GM19240 (cell line): ENCODE measurements around the gene RPL22.

Experiments
- DNase-seq: peaks from one replicate; pipeline ENCODE4 v3.0.0; 2011; ENCODE audit warnings: low spot score; ENCODE audit not compliant: insufficient read length

Gene RPL22

GRCh38 chr1:6199298-6200187, at the start of gene RPL22:
TSS of gene RPL22 (minus strand) at chr1:6199595. CDS start at chr1:6199573, 22 bp downstream.
- peak; percentile 84 for DNase-seq

DNA sequence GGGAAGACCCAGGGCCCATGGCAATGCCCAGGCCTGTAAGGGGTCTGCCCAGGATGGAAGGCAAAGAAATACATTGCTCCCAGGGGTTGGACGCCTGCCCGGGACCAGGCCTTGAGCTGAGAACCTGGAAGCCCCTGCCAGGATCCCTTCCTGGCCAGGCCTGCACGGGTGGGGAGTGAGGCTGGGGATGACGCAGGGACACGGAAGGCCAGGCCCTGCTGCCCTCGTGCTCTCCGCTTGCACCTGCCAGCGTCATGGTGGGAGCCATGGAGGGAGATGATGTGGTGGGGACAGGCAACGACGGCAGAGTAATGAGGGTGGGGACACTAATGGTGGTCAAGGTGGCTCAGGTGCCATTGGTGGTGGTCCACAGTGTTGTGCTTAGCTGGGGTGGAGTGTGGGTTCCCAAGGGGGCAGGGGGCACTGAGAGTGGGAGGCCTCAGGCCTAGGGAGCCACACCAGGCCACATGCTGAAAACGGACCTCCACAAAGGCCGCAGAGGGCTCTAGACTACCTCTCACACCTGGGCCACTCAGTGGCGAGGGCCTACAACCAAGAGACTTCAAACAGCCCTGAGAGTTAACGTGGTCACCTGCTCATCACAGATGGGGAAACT, 48.9 kb upstream of the RPL22 start:
- no peak for DNase-seq

DNA sequence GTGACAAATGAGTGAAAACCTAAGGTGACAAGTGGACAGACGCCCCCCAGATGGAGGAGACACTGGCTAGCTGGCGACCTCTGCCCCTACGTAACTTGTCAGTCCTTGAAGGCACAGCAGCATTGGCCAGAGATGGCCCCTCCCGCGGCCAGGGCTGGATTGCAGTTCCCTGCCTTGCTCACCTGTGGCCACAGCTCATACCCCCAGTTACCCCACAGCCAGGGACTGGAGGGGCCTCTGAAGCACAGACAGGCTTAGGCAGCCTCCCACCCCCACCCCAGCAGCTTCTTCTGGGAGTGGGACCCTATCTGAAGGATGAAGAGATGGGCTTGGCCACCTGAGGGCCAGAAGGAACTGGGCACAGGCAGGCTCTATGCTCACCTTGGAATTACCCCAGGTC, 48.3 kb upstream of the RPL22 start:
- DNase-seq, result no peak

- DNase-seq, result peak; percentile 97
Observed at GRCh38 chr1:6246497-6247467, 47.4 kb upstream of the RPL22 start.

DNA sequence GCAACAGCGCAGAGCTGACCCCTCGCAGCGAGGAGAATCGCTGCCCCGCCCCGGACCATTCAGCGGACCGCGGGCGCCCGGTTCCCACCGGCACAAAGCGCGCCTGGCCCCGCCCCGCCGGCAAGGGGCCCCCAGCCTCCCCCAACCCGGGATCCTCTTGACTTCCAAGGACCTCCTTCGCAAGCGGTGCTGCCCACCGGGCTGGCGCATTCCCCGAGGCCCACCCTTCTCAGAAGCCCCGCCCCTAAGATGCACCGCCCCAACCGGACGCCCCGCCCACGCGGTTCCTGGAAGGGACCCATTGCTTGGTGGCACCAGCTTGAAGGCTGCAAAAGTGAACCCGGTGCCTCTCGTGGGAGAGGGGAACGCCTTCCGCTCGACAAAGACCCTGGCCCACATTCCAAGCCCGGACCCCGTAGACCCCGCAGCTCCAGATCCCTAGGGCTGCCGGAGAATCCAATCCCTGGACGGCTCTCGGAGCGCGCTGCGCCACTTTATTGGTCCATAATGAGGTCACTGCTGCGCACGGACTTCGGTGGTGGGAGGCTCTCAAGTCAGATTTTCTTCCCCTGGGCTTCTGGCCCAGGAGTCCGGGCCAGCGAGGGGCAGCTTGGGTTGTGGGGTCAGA, 46.6 kb upstream of the RPL22 start:
- DNase-seq, result peak; percentile 59

DNA sequence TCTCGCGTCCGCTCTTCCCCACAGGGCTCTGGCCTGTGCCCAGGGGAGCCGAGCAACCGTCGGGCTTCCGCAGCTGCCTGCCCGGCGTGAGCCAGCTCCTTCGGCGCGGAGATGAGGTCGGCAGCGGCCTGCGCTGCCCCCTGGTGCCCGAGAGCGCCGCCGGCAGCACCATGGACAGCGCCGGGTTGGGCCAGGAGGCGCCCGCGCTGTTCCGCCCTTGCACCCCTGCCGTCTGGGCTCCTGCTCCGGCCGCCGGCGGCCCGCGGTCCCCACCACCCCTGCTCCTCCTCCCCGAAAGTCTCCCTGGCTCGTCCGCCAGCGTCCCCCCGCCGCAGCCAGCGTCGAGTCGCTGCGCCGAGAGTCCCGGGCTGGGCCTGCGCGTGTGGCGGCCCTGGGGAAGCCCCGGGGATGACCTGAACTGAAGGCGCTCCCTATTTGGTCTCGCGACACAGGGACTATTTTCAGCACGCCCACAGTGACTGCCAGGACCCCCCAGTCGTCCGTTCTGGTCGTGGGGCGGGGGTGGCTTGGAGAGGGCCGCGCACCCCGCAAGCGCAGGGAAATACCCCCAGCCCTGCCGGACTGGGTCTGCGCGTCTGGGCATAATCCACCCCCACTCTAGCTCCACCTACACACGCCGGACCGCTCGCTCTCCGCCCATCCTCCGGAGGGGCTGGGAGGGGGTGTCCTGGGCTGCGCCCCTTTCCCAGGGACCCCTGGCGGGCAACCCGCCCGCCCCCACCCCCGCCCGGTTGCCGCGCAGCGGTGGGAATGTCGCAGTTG, 45.9 kb upstream of the RPL22 start:
- DNase-seq, result peak; percentile 91

- DNase-seq, result no peak
Observed at GRCh38 chr1:6244401-6245049, 45.1 kb upstream of the RPL22 start.

- no peak for DNase-seq
Observed at GRCh38 chr1:6243993-6244392, 44.6 kb upstream of the RPL22 start, which contains the start of gene HES3. TSS of gene HES3 (plus strand) at chr1:6244179. CDS start at chr1:6244366, 187 bp downstream.

DNA sequence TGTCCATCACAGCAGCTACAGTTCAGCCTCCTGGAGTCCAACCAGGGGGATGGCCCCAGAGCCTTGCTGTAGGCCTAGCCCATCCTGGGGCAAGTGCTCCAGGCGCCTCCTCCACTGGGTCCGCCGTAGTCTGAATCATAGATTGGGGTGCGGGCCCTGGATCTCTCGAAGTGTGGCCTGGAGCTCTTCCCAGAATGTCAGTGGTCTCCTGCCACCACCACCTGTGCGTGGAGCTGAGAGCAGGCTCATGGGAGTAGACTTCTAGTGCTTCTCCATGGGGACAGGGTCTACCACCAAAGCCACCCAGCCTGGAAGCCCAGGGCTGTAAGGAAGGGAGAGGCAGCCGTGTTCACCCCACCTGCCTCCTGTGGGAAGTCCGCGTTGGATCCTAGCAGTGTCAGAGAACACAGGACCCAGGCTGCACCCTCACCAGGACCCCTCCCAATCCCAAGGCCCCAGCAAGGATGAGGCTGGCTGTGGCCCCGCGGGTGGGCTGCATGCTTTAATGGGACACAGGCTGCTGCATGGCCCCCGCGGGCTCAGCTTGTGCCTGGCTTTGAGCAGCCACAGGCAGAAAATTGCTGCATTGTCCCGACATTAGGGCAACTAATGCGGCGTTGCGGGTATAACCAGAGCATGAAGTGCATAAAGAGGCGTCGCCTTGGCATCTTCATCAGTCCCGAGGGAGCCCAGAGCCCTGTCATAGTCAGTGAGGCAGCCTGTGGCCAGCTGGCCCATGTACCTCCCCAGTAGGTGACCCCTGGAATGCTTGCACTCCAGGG, 43.8 kb upstream of the RPL22 start:
- no peak for DNase-seq

DNA sequence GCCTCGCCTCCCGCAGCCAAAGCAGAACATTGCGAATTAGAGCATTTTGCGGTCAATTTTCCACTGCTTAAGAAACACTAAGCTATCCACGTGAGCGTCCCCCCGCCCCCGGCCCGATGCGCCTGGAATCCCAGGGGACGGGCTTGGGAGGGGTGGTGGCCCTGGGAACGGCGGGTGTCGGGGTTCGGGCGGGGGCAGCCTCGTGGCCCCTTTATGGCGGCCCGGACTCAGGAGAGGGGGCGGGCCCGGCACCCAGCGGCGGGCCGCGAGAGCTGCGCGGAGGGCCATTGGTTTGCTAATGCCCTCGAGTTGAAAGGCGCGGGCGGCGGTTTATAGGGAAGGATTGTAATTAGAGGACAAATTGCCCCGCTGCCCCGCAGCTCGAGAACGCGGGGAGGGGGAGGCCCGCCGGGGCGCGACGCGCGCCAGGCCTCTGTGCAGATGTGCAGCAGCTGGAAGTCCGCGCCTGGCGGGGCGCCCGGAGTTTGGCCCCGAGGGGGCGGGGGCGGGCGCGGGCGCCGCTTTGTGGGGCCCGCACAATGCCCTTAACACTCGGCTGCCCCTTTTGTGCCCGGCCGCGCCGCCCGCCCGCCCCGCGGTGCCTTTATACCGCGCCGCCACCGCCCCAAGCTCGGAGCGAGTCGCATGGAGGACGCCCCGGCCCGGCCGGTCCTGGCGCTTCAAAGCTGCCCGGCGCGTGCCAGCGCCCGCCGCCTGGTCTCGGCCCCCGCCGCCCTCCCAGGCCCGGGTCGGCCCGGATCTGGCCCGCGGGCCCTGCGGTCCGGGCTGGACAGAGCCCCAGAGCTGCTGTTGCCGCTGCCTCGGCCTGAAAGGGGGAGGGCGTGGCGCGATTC, 42.7 kb upstream of the RPL22 start:
- no peak for DNase-seq

GRCh38 chr1:6241107-6241886, 41.9 kb upstream of the RPL22 start:
- DNase-seq, result no peak

- no peak for DNase-seq
Observed at GRCh38 chr1:6239950-6240768, 40.8 kb upstream of the RPL22 start.

DNA sequence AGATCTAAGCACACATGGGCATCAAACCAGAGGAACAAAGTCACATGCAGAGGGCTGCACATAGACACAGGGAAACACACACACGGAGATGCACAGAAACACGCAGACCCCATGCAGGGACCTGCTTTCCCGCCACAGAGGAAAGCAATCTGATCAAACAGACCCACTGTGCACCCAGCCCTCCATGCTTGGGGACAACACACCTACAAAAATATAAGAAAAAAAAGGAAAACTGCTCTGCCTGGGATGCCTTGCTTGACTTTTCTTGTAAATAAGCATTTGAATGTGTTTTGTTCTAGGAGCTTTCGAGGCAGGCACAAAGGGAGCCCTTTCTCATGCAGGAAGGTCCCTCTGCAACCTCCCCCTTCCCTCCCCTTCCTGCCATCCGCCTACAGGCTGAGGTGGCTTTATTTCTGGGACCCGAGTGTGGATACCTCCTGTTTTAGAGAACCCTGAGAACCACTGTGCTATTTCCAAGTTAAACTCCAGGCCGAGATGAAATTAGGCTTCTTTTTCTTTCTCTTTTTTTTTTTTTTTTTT, 39.9 kb upstream of the RPL22 start:
- DNase-seq, result no peak

DNA sequence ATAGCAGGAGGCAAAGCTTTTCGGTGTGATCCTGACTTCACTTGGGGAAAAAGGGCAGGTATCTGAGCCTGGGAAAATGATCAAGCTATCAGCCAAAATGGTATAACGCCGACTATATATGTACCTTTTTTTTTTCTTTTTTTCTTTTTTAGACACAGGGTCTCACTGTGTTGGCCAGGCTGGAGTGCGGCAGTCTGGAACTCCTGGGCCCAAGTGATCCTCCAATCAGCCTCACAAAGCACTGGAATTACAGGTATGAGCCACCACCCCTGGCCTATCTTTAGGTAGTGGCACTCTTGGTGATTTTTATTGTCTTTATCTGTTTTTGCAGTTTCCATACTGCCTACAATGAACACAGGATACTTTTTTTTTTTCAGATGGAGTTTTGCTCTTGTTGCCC, 37.7 kb upstream of the RPL22 start:
- DNase-seq, result no peak

- DNase-seq, result no peak
Observed at GRCh38 chr1:6235296-6235677, 35.9 kb upstream of the RPL22 start.
